D721Med (cell line): ENCODE results near the gene U2SURP.
"Not testable (repeated sequence)": the region's sequence is repeated elsewhere in the genome, so short reads cannot be mapped to it uniquely, and the experiment has no call there.

Source experiments
- DNase-seq: peaks from one replicate; pipeline ENCODE4 v3.0.0; 2011; ENCODE audit warnings: low spot score; ENCODE audit not compliant: insufficient read length
- FAIRE-seq: peaks from 2 replicates; lab custom pipeline; 2011; peaks lifted over from hg19 to GRCh38; lab: Jason Lieb, UNC
- CTCF ChIP-seq: IDR thresholded peaks from 2 replicates; pipeline ENCODE4 v1.5.1; 2012; ENCODE audit warnings: mild to moderate bottlenecking, control low read depth; ENCODE audit not compliant: insufficient read depth; ENCODE audit errors: missing control alignments

The U2SURP gene

GRCh38 chr3:143040261-143040879 is 39.0 kb downstream of the U2SURP start:
- TF ChIP-seq CTCF = peak; percentile 46

GRCh38 chr3:143041903-143042302 is 40.5 kb downstream of the U2SURP start:
- no peak for FAIRE-seq
- no peak for TF ChIP-seq CTCF
- DNase-seq = no peak

More at GRCh38 chr3:143040261-143040879, 39.0 kb downstream of the U2SURP start:
- no peak for DNase-seq
- peak; percentile 46 for FAIRE-seq

GRCh38 chr3:143045639-143046038 is 44.3 kb downstream of the U2SURP start:
- FAIRE-seq (peak; percentile 21), DNase-seq (no peak)
- TF ChIP-seq CTCF = no peak

- not testable (repeated sequence) for DNase-seq, FAIRE-seq
Measured at GRCh38 chr3:143046075-143046474, 44.7 kb downstream of the U2SURP start.

GRCh38 chr3:143054011-143054410 is 52.6 kb downstream of the U2SURP start:
- TF ChIP-seq CTCF = no peak
- FAIRE-seq (no peak), DNase-seq (no peak)

GRCh38 chr3:143056372-143056771 is 55.0 kb downstream of the U2SURP start:
- no peak for FAIRE-seq
- TF ChIP-seq CTCF = no peak
- no peak for DNase-seq

- FAIRE-seq (no peak), DNase-seq (no peak)
- TF ChIP-seq CTCF = no peak
Measured at GRCh38 chr3:143060906-143061305, 59.5 kb downstream of the U2SURP start.
